Adrenal gland (tissue), 12 donors: Measurements from ENCODE around the gene SEC61A1. TPM values are rescaled to one million over a fixed set of nuclear protein-coding genes. Genes with fewer than 3 reads are reported as not detected.

Experiments used
- DNase-seq, 7 donors: peaks; one replicate each; pipeline ENCODE4 v3.0.0-alpha.2; 2019 to 2020
- H3K27ac ChIP-seq, 5 donors: fragments of 200-600 bp; sonication (generic) in 4 of 5; 1 replicate in 3 of 5; 2 replicates in 2 of 5; pipeline versions ENCODE4 v1.5.1 to v1.8.0; 2016 to 2020; ENCODE audit warnings: mild to moderate bottlenecking in 1 of 5
- H3K27me3 ChIP-seq: fragments of 200-600 bp; 2 replicates; pipeline ENCODE4 v1.8.0; 2021
- H3K36me3 ChIP-seq, 2 donors: fragments of 200-600 bp; replicated peaks in 1 of 2; 1 replicate in 1 of 2; 2 replicates in 1 of 2; pipeline versions ENCODE4 v1.5.1 to v1.8.0; 2018 to 2022
- H3K4me1 ChIP-seq, 2 donors: fragments of 200-600 bp; replicated peaks in 1 of 2; 1 replicate in 1 of 2; 2 replicates in 1 of 2; pipeline versions ENCODE4 v1.5.1 to v1.8.0; 2018 to 2021
- H3K4me3 ChIP-seq, 4 donors: fragments of 200-600 bp; sonication (generic) in 3 of 4; one replicate each; pipeline ENCODE4 v1.5.1; 2016 to 2018
- H3K9me3 ChIP-seq, 3 donors: fragments of 200-600 bp; sonication (generic) in 1 of 3; replicated peaks in 1 of 3; 1 replicate in 2 of 3; 2 replicates in 1 of 3; pipeline versions ENCODE4 v1.5.1 to v1.8.0; 2016 to 2021
- CTCF ChIP-seq, 6 experiments: fragments of 450-650 bp in 4 of 6; fragments of 200-600 bp in 2 of 6; sonication (generic) in 1 of 6; IDR thresholded peaks; 1 replicate in 5 of 6; 2 replicates in 1 of 6; pipeline versions ENCODE4 v1.5.1 to v1.8.0; 2016 to 2021; ENCODE audit warnings: antibody characterized with exemption in 6 of 6, mild to moderate bottlenecking in 2 of 6, moderate library complexity in 1 of 6
- POLR2A ChIP-seq, 2 donors: fragments of 450-650 bp; IDR thresholded peaks; one replicate each; pipeline ENCODE4 v1.6.1; 2017; ENCODE audit warnings: antibody characterized with exemption in 2 of 2, mild to moderate bottlenecking in 2 of 2, moderate library complexity in 1 of 2
- WGBS, 4 donors: extraction: QIAGEN DNeasy Blood & Tissue Kit in 2 of 4; methylation state at CpG; one replicate each; pipeline versions ENCODE4 v1.1.5 to v1.1.7; 2013 to 2017; 5-methylcytosine and 5-hydroxymethylcytosine counted together
- intact Hi-C, 2 donors: fragments of 100-400 bp; cut with DNase I; formaldehyde crosslinking; loops; one replicate each; pipeline versions ENCODE4 v1.14.1 to v1.15.0; 2022 to 2023
- polyA plus RNA-seq, 3 donors: library from polyadenylated mRNA; stranded (reverse); fragments of 200-250 nt in 2 of 3; fragments of 350-450 nt in 1 of 3; fragmentation: Illumina TruSeq in 1 of 3; extraction: RNeasy Lipid Tissue Mini Kit (QIAGEN cat#74804) in 1 of 3; gene quantifications; one replicate each; pipeline ENCODE4 v1.2.3, GENCODE V29; 2013 to 2014
- total RNA-seq, 9 donors: library from RNA; depleted of rRNA in 4 of 9; stranded (reverse); fragments of >200 nt in 4 of 9; fragments of 120-200 nt in 1 of 9; fragmentation: NEBNext Ultra II Directional in 1 of 9; extraction: Animal tissue kit (Norgen Biotek cat#: 25700) in 1 of 9; gene quantifications; one replicate each; pipeline versions ENCODE4 v1.1.0 to v1.2.4, GENCODE V29; 2013 to 2023
- donor health status: healthy with polysubstance abuse.
- donor health status: Bipolar disorder and iron deficiency.
- donor health status: DM: yes; HTN: yes; CAD: no.
- donor health status: DM: no; HTN: no; CAD: no.
- donor health status: DM: no; HTN: no; CAD: no.
- donor health status: DM: yes; HTN: yes; CAD: no.

Gene SEC61A1
- total and polyA plus RNA-seq, 12 donors, result 131 to 443 (median 192) TPM

- intact Hi-C loops, result no loop called here
- Histone ChIP-seq H3K36me3 (no peaks in the 10 kb centered on the region), H3K4me3 (no peak overlapping the region), H3K9me3 (no peaks in the 10 kb centered on the region), H3K4me1 (no peaks in the 10 kb centered on the region), H3K27me3 (no peaks in the 10 kb centered on the region), H3K27ac (no peak overlapping the region)
- DNase-seq, result no peak
- TF ChIP-seq CTCF (IDR thresholded peaks at IDR 0.05) (no peak), POLR2A (IDR thresholded peaks at IDR 0.05) (no peak)
- WGBS, 4 donors, result 50 to 93% (median 89%) methylated on average over 1 of the region's 1 CpG
Measured at GRCh38 chr3:128036119-128036518, 16.1 kb upstream of the SEC61A1 start.

DNA sequence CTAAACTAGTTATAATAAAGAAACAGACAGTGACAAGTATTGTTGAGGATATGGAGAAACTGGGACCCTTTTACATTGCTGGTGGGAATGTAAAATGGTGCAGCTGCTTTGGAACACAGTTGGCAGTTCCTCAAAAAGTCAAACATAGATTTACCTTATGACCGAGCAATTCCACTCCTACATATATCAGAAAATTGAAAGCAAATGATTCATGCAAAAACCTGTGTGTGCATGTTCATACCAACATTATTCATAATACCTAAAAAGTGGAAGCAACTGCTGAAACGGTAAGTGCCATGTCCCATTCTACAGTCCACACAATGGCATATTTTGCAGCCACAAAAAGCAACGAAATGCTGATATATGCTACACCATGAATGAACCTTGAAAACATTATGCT lies 12.2 kb upstream of the SEC61A1 start:
- intact Hi-C loops, result no loop called here
- no peaks in the 10 kb centered on the region for H3K4me1 ChIP-seq
- no peaks in the 10 kb centered on the region for H3K9me3 ChIP-seq
- TF ChIP-seq CTCF (IDR thresholded peaks at IDR 0.05) (no peak), POLR2A (IDR thresholded peaks at IDR 0.05) (no peak)
- H3K27ac ChIP-seq, result no peak overlapping the region
- no peak overlapping the region for H3K4me3 ChIP-seq
- no peaks in the 10 kb centered on the region for H3K36me3 ChIP-seq
- no peaks in the 10 kb centered on the region for H3K27me3 ChIP-seq
- DNase-seq, result no peak
- 77 to 88% (median 85%) methylated on average over 3 of the region's 3 CpGs for WGBS, 4 donors

DNA sequence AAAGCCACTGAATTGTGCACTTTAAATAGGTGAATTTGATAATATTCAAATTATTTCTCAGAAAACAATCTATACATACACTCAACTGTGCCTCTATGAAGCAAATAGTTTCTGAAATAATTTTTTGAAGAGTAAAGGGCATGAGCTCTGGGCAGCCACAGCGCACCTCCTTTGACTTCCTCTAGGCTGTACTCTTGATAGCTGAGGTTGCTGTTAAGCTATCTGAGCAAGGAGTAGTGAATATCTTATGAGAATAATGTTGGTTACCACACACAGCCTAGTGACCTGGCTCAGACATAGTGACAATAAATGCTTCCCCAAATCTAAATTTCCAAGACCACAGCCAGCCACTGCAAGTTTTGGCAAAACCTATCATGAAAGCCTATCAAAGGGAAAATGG lies 11.6 kb upstream of the SEC61A1 start:
- TF ChIP-seq POLR2A (IDR thresholded peaks at IDR 0.05) (no peak), CTCF (IDR thresholded peaks at IDR 0.05) (no peak)
- H3K4me3 ChIP-seq, result no peak overlapping the region
- H3K36me3 ChIP-seq, result no peaks in the 10 kb centered on the region
- H3K27ac ChIP-seq, result no peak overlapping the region
- H3K27me3 ChIP-seq, result no peaks in the 10 kb centered on the region
- WGBS, 4 donors, result 0 to 98% (median 69%) methylated on average over 1 of the region's 1 CpG
- no peaks in the 10 kb centered on the region for H3K4me1 ChIP-seq
- intact Hi-C loops, result no loop called here
- DNase-seq, result no peak
- no peaks in the 10 kb centered on the region for H3K9me3 ChIP-seq

DNA sequence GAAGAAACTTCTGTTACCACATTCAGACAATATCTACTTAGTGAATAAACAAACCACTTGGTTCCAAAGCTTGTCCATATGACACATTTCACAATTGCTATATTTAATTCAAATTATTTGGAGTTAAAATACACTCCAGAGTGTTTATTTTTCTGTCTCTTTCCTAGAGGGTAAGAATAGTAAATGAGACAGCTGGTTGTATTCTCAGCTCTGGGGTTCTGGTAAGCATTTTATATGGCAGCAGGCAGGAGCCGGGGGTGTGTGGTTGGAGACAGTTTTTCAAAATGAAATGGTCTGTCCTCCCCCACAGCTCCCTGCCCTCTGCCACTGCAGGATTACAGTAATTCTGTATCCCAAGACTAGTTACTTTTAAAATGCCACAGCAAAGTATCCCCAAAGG lies 10.9 kb upstream of the SEC61A1 start:
- no peak for DNase-seq
- TF ChIP-seq POLR2A (IDR thresholded peaks at IDR 0.05), result no peak
- no peak for TF ChIP-seq CTCF (IDR thresholded peaks at IDR 0.05)
- intact Hi-C loops, result no loop called here
- Histone ChIP-seq H3K4me3 (no peak overlapping the region), H3K4me1 (no peaks in the 10 kb centered on the region), H3K9me3 (no peaks in the 10 kb centered on the region), H3K27me3 (no peaks in the 10 kb centered on the region), H3K27ac (no peak overlapping the region), H3K36me3 (no peaks in the 10 kb centered on the region)
- 71 to 88% (median 80%) methylated on average over 1 of the region's 1 CpG for WGBS, 4 donors
